Neural progenitor cell (in vitro differentiated cells): Measurements from ENCODE around the gene ABCG4. TPM values are rescaled to one million over a fixed set of nuclear protein-coding genes. Genes with fewer than 3 reads are reported as not detected.

ENCODE experiments used
- DNase-seq: peaks from one replicate; pipeline ENCODE4 v3.0.0-alpha.2; 2016; ENCODE audit warnings: low spot score
- H2AFZ ChIP-seq: fragments of 200-600 bp; sonication (generic); replicated peaks from 2 replicates; pipeline ENCODE4 v1.6.1; 2016; ENCODE audit warnings: antibody characterized with exemption
- H3F3A ChIP-seq: fragments of 200-600 bp; sonication (generic); 2 replicates; pipeline ENCODE4 v1.6.1; 2016; ENCODE audit warnings: antibody characterized with exemption, low read depth
- H3K27ac ChIP-seq: fragments of 200-600 bp; sonication (generic); 2 replicates; pipeline ENCODE4 v1.5.1; 2016; ENCODE audit warnings: mild to moderate bottlenecking
- H3K27me3 ChIP-seq: fragments of 200-600 bp; sonication (generic); 2 replicates; pipeline ENCODE4 v1.6.1; 2016; ENCODE audit warnings: mild to moderate bottlenecking, moderate library complexity
- H3K36me3 ChIP-seq: fragments of 200-600 bp; sonication (generic); 2 replicates; pipeline ENCODE4 v1.5.1; 2016
- H3K4me1 ChIP-seq: fragments of 200-600 bp; sonication (generic); 2 replicates; pipeline ENCODE4 v1.6.1; 2016; ENCODE audit warnings: mixed run types
- H3K4me2 ChIP-seq: fragments of 200-600 bp; sonication (generic); 2 replicates; pipeline ENCODE4 v1.6.1; 2016
- H3K4me3 ChIP-seq: fragments of 200-600 bp; sonication (generic); 2 replicates; pipeline ENCODE4 v1.5.1; 2016
- H3K79me2 ChIP-seq: fragments of 200-600 bp; sonication (generic); 2 replicates; pipeline ENCODE4 v1.6.1; 2016; ENCODE audit warnings: low read depth
- H3K9ac ChIP-seq: fragments of 200-600 bp; sonication (generic); 2 replicates; pipeline ENCODE4 v1.6.1; 2016
- H3K9me3 ChIP-seq: fragments of 200-600 bp; sonication (generic); 2 replicates; pipeline ENCODE4 v1.5.1; 2016; ENCODE audit warnings: low read depth
- H4K20me1 ChIP-seq: fragments of 200-600 bp; sonication (generic); 2 replicates; pipeline ENCODE4 v1.6.1; 2016; ENCODE audit warnings: low read depth
- H3K27ac Mint-ChIP-seq: 3 replicates; pipeline ENCODE4 v1.8.0; 2021; ENCODE audit warnings: mixed read lengths
- H3K27me3 Mint-ChIP-seq: 2 replicates; pipeline ENCODE4 v1.8.0; 2022; ENCODE audit warnings: low read depth, mild to moderate bottlenecking, inconsistent platforms, moderate library complexity, mixed read lengths; ENCODE audit not compliant: insufficient read depth
- H3K36me3 Mint-ChIP-seq: 3 replicates; pipeline ENCODE4 v1.8.0; 2021; ENCODE audit warnings: mixed read lengths
- H3K4me1 Mint-ChIP-seq: 3 replicates; pipeline ENCODE4 v1.8.0; 2021; ENCODE audit warnings: mixed read lengths
- H3K4me3 Mint-ChIP-seq: 3 replicates; pipeline ENCODE4 v1.8.0; 2021; ENCODE audit warnings: mild to moderate bottlenecking, moderate library complexity, mixed read lengths
- H3K9me3 Mint-ChIP-seq: 3 replicates; pipeline ENCODE4 v1.8.0; 2020; ENCODE audit warnings: mixed read lengths
- CTCF ChIP-seq: fragments of 200-600 bp; sonication (generic); IDR thresholded peaks from 2 replicates; pipeline ENCODE4 v1.5.1; 2017; ENCODE audit warnings: antibody characterized with exemption, mild to moderate bottlenecking
- EZH2 ChIP-seq: fragments of 200-600 bp; sonication (generic); IDR thresholded peaks from 2 replicates; pipeline ENCODE4 v1.6.1; 2017; ENCODE audit warnings: antibody characterized with exemption, mild to moderate bottlenecking, moderate library complexity
- EZH2phosphoT487 ChIP-seq: fragments of 200-600 bp; sonication (generic); IDR thresholded peaks from 2 replicates; pipeline ENCODE4 v1.6.1; 2017; ENCODE audit warnings: antibody characterized with exemption
- total RNA-seq: library from RNA; depleted of rRNA; stranded (reverse); fragments of >200 nt; gene quantifications from 2 replicates; pipeline ENCODE4 v1.2.3, GENCODE V29; 2015; ENCODE audit warnings: low replicate concordance

Gene ABCG4
- total RNA-seq, 1 donor from 2014 or later = 0.24 TPM

- H3K27ac ChIP-seq = no peak overlapping the region
- peaks cover 32% of the 10 kb centered on the region for H4K20me1 ChIP-seq
- H3K36me3 Mint-ChIP-seq = peaks cover 1% of the 10 kb centered on the region
- H3K79me2 ChIP-seq = peaks cover 58% of the 10 kb centered on the region
- H3K9me3 Mint-ChIP-seq = no peaks in the 10 kb centered on the region
- peak overlapping the region; percentile 99 for H3K4me3 ChIP-seq
- peaks cover 26% of the 10 kb centered on the region for H3K4me1 Mint-ChIP-seq
- no peak overlapping the region for H3K27ac Mint-ChIP-seq
- H3K9ac ChIP-seq = no peak overlapping the region
- DNase-seq = no peak
- no peaks in the 10 kb centered on the region for H3K36me3 ChIP-seq
- TF ChIP-seq EZH2 (no peak), EZH2phosphoT487 (no peak), CTCF (no peak)
- no peaks in the 10 kb centered on the region for H3K27me3 ChIP-seq
- peak overlapping the region; percentile 87 for H3K4me2 ChIP-seq
- H3K4me3 Mint-ChIP-seq = peak overlapping the region; percentile 98
- no peak overlapping the region for H2AFZ ChIP-seq
- H3F3A ChIP-seq = peaks cover 17% of the 10 kb centered on the region
- peaks cover 12% of the 10 kb centered on the region for H3K4me1 ChIP-seq
- no peaks in the 10 kb centered on the region for H3K9me3 ChIP-seq
- peaks cover 5% of the 10 kb centered on the region for H3K27me3 Mint-ChIP-seq
These were observed 58.6 kb downstream of the ABCG4 start for GRCh38 chr11:119207415-119207960.

- H3K4me1 ChIP-seq = peaks cover 12% of the 10 kb centered on the region
- H3F3A ChIP-seq = peaks cover 17% of the 10 kb centered on the region
- Mint-ChIP-seq H3K4me3 (no peak overlapping the region), H3K27ac (no peak overlapping the region), H3K9me3 (no peaks in the 10 kb centered on the region), H3K36me3 (peaks cover 1% of the 10 kb centered on the region), H3K27me3 (peaks cover 6% of the 10 kb centered on the region), H3K4me1 (peaks cover 27% of the 10 kb centered on the region)
- no peaks in the 10 kb centered on the region for H3K36me3 ChIP-seq
- TF ChIP-seq EZH2phosphoT487 = no peak
- TF ChIP-seq EZH2 = no peak
- TF ChIP-seq CTCF = no peak
- H3K4me3 ChIP-seq = no peak overlapping the region
- no peak overlapping the region for H3K4me2 ChIP-seq
- no peaks in the 10 kb centered on the region for H3K9me3 ChIP-seq
- H2AFZ ChIP-seq = no peak overlapping the region
- no peaks in the 10 kb centered on the region for H3K27me3 ChIP-seq
- H3K9ac ChIP-seq = no peak overlapping the region
- peaks cover 75% of the 10 kb centered on the region for H3K79me2 ChIP-seq
- no peak for DNase-seq
- peaks cover 40% of the 10 kb centered on the region for H4K20me1 ChIP-seq
- H3K27ac ChIP-seq = no peak overlapping the region
These were observed 60.3 kb downstream of the ABCG4 start for GRCh38 chr11:119209186-119209585.

GRCh38 chr11:119210050-119210449 lies 61.2 kb downstream of the ABCG4 start:
- Histone ChIP-seq H3K4me2 (no peak overlapping the region), H4K20me1 (peaks cover 40% of the 10 kb centered on the region), H3K27me3 (no peaks in the 10 kb centered on the region), H3K36me3 (no peaks in the 10 kb centered on the region), H3F3A (peaks cover 16% of the 10 kb centered on the region), H3K79me2 (peaks cover 82% of the 10 kb centered on the region), H3K9ac (no peak overlapping the region), H3K27ac (no peak overlapping the region), H3K9me3 (no peaks in the 10 kb centered on the region), H3K4me1 (peaks cover 10% of the 10 kb centered on the region), H2AFZ (no peak overlapping the region), H3K4me3 (no peak overlapping the region)
- TF ChIP-seq EZH2 (no peak), EZH2phosphoT487 (no peak), CTCF (no peak)
- Mint-ChIP-seq H3K4me1 (peaks cover 25% of the 10 kb centered on the region), H3K4me3 (no peak overlapping the region), H3K27ac (no peak overlapping the region), H3K27me3 (peaks cover 6% of the 10 kb centered on the region), H3K9me3 (no peaks in the 10 kb centered on the region), H3K36me3 (peaks cover 1% of the 10 kb centered on the region)
- DNase-seq = no peak

Other genes starting within 250 kb of the ABCG4 start
- 3.0 and 7.2 TPM in 2 replicates for gene BCL9L, start 223.1 kb upstream of the ABCG4 start, total RNA-seq
- 0.43 TPM in 1 of 2 replicates, not detected in the other for gene UPK2, start 192.8 kb upstream of the ABCG4 start, total RNA-seq
- gene FOXR1, start 177.3 kb upstream of the ABCG4 start, total RNA-seq = not detected in 2 replicates
- gene CENATAC, start 150.9 kb upstream of the ABCG4 start, total RNA-seq = 42.9 and 46.4 TPM in 2 replicates
- gene RPS25, start 130.7 kb upstream of the ABCG4 start, total RNA-seq = 2,482 and 2,538 TPM in 2 replicates
- 53.5 and 59.5 TPM in 2 replicates for gene TRAPPC4, start 130.3 kb upstream of the ABCG4 start, total RNA-seq
- 55.2 and 89.0 TPM in 2 replicates for gene SLC37A4, start 118.2 kb upstream of the ABCG4 start, total RNA-seq
- gene HYOU1, start 91.8 kb upstream of the ABCG4 start, total RNA-seq = 129 and 203 TPM in 2 replicates
- 10.4 and 20.7 TPM in 2 replicates for gene VPS11, start 81.2 kb upstream of the ABCG4 start, total RNA-seq
- 30.0 and 31.1 TPM in 2 replicates for gene HMBS, start 64.2 kb upstream of the ABCG4 start, total RNA-seq
- gene DPAGT1, start 47.2 kb upstream of the ABCG4 start, total RNA-seq = 13.4 and 24.3 TPM in 2 replicates
- gene C2CD2L, start 41.7 kb upstream of the ABCG4 start, total RNA-seq = 1.5 and 3.7 TPM in 2 replicates
- 32.5 and 47.3 TPM in 2 replicates for gene HINFP, start 27.5 kb upstream of the ABCG4 start, total RNA-seq
- 10.2 and 34.8 TPM in 2 replicates for gene NLRX1, start 19.7 kb downstream of the ABCG4 start, total RNA-seq
- 0.12 TPM in 1 of 2 replicates, not detected in the other for gene NHERF4, start 36.4 kb downstream of the ABCG4 start, total RNA-seq
- 20.7 and 20.8 TPM in 2 replicates for gene CBL, start 57.3 kb downstream of the ABCG4 start, total RNA-seq
- 23.3 and 28.2 TPM in 2 replicates for gene MCAM, start 168.1 kb downstream of the ABCG4 start, total RNA-seq
- 17.1 and 48.2 TPM in 2 replicates for gene RNF26, start 185.5 kb downstream of the ABCG4 start, total RNA-seq
- gene C1QTNF5, start 191.8 kb downstream of the ABCG4 start, total RNA-seq = 0.90 and 3.4 TPM in 2 replicates
- gene MFRP, start 197.7 kb downstream of the ABCG4 start, total RNA-seq = not detected in 2 replicates
- gene USP2, start 232.6 kb downstream of the ABCG4 start, total RNA-seq = 2.1 and 2.6 TPM in 2 replicates